ENCODE measurements around the gene OR10J4.

GRCh38 chr1:159459551-159459950 is 27.5 kb downstream of the OR10J4 start:
- TF ChIP-seq CTCF (IDR thresholded peaks at IDR 0.05; ENCODE audit: low read depth, low read length) (no peak), EZH2phosphoT487 (IDR thresholded peaks at IDR 0.05; ENCODE audit: low read depth) (no peak)
